HG02973 (cell line): ENCODE measurements around the gene REM2.
"Not testable (repeated sequence)": the region's sequence is repeated elsewhere in the genome, so short reads cannot be mapped to it uniquely, and the experiment has no call there.

ENCODE experiments used
- ATAC-seq: cut with Tn5 transposase; IDR thresholded peaks from one replicate; pipeline ENCODE4 v1.9.1; 2021; ENCODE audit warnings: moderate library complexity; ENCODE audit not compliant: unreplicated experiment

The REM2 gene

GRCh38 chr14:22848351-22849164 is 34.5 kb upstream of the REM2 start:
- ATAC-seq: no peak

- no peak for ATAC-seq
Observed at GRCh38 chr14:22849212-22849819, 33.7 kb upstream of the REM2 start.

GRCh38 chr14:22850944-22851764 is 31.9 kb upstream of the REM2 start:
- no peak for ATAC-seq

- ATAC-seq: not testable (repeated sequence)
Observed at GRCh38 chr14:22852178-22852577, 30.8 kb upstream of the REM2 start.

- no peak for ATAC-seq
Observed at GRCh38 chr14:22852599-22852939, 30.5 kb upstream of the REM2 start.

- ATAC-seq: no peak
Observed at GRCh38 chr14:22852940-22853767, 29.9 kb upstream of the REM2 start.

GRCh38 chr14:22854296-22854695 is 28.7 kb upstream of the REM2 start:
- ATAC-seq: not testable (repeated sequence)

GRCh38 chr14:22854963-22855724 is 27.9 kb upstream of the REM2 start:
- no peak for ATAC-seq

GRCh38 chr14:22856428-22856827 is 26.6 kb upstream of the REM2 start:
- no peak for ATAC-seq

- not testable (repeated sequence) for ATAC-seq
Observed at GRCh38 chr14:22860377-22860776, 22.6 kb upstream of the REM2 start.

GRCh38 chr14:22861651-22862050 is 21.4 kb upstream of the REM2 start:
- no peak for ATAC-seq

- ATAC-seq: no peak
Observed at GRCh38 chr14:22864979-22865378, 18.0 kb upstream of the REM2 start.

GRCh38 chr14:22865424-22866405 is 17.3 kb upstream of the REM2 start:
- ATAC-seq: no peak

GRCh38 chr14:22866874-22867273 is 16.1 kb upstream of the REM2 start:
- ATAC-seq: no peak

- peak; percentile 41 for ATAC-seq
Observed at GRCh38 chr14:22870811-22871223, 12.2 kb upstream of the REM2 start.

- peak; percentile 64 for ATAC-seq
Observed at GRCh38 chr14:22871224-22872032, 11.6 kb upstream of the REM2 start, which contains the start of gene LRP10. LRP10 (plus strand) TSS chr14:22871740; CDS start chr14:22872304, 564 bp downstream.

GRCh38 chr14:22872033-22872832 is 10.8 kb upstream of the REM2 start:
- ATAC-seq: no peak
